ENCODE data around the gene KRT13. TPM values are rescaled to one million over a fixed set of nuclear protein-coding genes. Genes with fewer than 3 reads are reported as not detected.
A peak's percentile ranks its signal among the peaks of the same experiment; 100 is the strongest.

The KRT13 gene
- total and polyA plus RNA-seq, 2 of the 4 experiments (the other 2 are of a cell fraction), result 0.18 to 0.56 TPM

DNA sequence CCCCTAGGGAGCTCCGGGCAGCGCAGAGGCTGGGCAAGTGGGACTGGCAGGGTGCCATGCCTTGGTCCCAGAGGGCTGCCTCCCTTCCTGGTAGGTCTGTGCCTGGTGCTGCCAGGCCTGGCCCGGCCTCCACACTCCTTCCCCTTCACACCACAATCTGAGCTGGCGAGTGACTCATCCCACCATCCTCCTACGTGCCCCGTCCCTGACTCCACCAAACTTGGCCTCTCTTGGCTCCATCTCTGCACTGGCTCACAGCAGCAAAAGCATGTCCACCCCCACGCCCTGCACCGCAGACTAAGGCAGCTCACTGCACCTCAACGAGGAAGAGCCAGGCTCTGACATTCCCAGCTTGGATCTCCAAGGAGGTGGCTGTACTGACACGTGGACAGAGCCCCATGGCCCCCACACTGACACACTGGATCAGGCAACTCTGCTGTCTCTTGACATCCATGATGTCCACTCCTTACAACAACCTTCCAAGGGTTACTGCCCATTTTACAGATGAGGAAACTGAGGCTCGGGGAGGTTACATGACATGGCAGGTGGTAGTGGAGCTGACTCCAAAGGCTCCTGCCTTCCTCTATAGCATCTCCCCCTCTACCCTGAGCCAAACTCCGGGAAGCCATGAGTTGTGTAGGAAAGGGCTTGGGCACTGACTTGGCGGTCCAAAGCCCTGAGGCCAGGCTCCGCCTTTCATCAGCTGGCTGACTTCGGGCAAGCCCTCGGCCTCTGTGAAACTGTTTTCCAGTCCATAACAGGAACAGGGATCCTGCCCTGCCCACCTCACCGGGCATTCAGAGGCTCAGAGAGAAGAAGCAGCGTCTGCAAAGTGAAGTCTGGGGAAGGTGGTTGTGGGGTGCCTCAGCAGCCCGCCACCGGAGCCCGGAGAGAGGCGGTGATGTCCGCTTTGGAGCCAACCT, 42.8 kb upstream of the KRT13 start:
- H3K79me1 ChIP-seq (ENCODE audit: low read depth in 1 of 2, low read length in 2 of 2), result no peaks in the 10 kb centered on the region
- H3K4ac ChIP-seq (ENCODE audit: low read depth, low read length), result peak overlapping the region; percentile 99
- CTCF ChIA-PET, result interaction anchor here (0.6 to 3.9 kb wide), 36 partner anchors 10 to 729 kb away, joined by 3 to 49 read pairs (median 4); partner anchors contain the start of genes KRT15 and KRT9
- H3K4me3 ChIP-seq (ENCODE audit: insufficient read depth, low read depth, low read length), result no peak overlapping the region
- H2AK9ac ChIP-seq (replicated peaks; ENCODE audit: low read depth, low read length, poor library complexity), result peak overlapping the region; percentile 100
- DNase-seq (peak; percentile 98), ATAC-seq (ENCODE audit: low read depth) (peak; percentile 79)
- H3K4me2 ChIP-seq (ENCODE audit: low read depth, low read length), result 0 out of 2 replicates have a peak overlapping the region, but pooled peaks have one; percentile 5
- H3K27ac ChIP-seq (ENCODE audit: insufficient read depth, low read length), result peak overlapping the region; percentile 72
- peak overlapping the region; percentile 67 for H3K56ac ChIP-seq (ENCODE audit: extremely low read depth, insufficient read depth, low read length)
- H3K36me3 ChIP-seq (ENCODE audit: control insufficient read depth, insufficient read depth, low read length), result no peaks in the 10 kb centered on the region
- WGBS, 2 experiments (ENCODE audit: extremely low coverage in 2 of 2, insufficient read length in 1 of 2), result 31% methylated on average over 13 of the region's 23 CpGs; no CpG with 5 or more reads in 1 of the 2 experiments
- peaks cover 12% of the 10 kb centered on the region for H3K9me1 ChIP-seq (ENCODE audit: insufficient read depth, low read length)
- H3K27me3 ChIP-seq (ENCODE audit: control insufficient read depth, insufficient read depth, low read length), result no peaks in the 10 kb centered on the region
- H3K9me3 ChIP-seq (ENCODE audit: control insufficient read depth, insufficient read depth, low read length), result peaks cover 4% of the 10 kb centered on the region
- H2AK5ac ChIP-seq (ENCODE audit: low read depth, low read length), result peak overlapping the region; percentile 100
- peak overlapping the region; percentile 94 to 97 for H4K8ac ChIP-seq (ENCODE audit: low read depth in 2 of 2, low read length in 2 of 2)
- H3K9ac ChIP-seq (ENCODE audit: low read depth, low read length), result peak overlapping the region; percentile 2; the same call in 1 of the 2 replicates
- POLR2A ChIA-PET (ENCODE audit: unreplicated experiment), result no interaction called here
- BruUV-seq (replicated peaks), result no TSS peak
- peak overlapping the region; percentile 93 for H3K14ac ChIP-seq (replicated peaks; ENCODE audit: low read depth, low read length)
- peaks cover 21% of the 10 kb centered on the region for H3K4me1 ChIP-seq (ENCODE audit: control insufficient read depth, insufficient read depth, low read length)
- peak overlapping the region; percentile 97 for H2BK5ac ChIP-seq (ENCODE audit: low read depth, low read length, poor library complexity, severe bottlenecking)
- dilution Hi-C loops (cut with HindIII; ENCODE audit: low sequenced_read_pairs, unreplicated experiment) (no loop called here), intact Hi-C loops (cut with micrococcal nuclease) (loop anchor here (1.0 to 5.0 kb wide), 5 partner anchors 219 to 901 kb away; partner anchors contain the start of genes KRTAP2-3 and SMARCE1), in situ Hi-C loops (cut with MboI; ENCODE audit: low sequenced_read_pairs) (loop anchor here (5.0 kb wide), 1 partner anchor 641 kb away; no protein-coding TSS in a partner anchor)
- H2BK120ac ChIP-seq (ENCODE audit: low read depth, low read length), result peak overlapping the region; percentile 97
- H2BK20ac ChIP-seq (ENCODE audit: low read depth, low read length), result peak overlapping the region; percentile 97
- H4K20me1 ChIP-seq (ENCODE audit: insufficient read depth, low read length), result no peaks in the 10 kb centered on the region
- peak overlapping the region; percentile 87 for H4K5ac ChIP-seq (ENCODE audit: low read depth, low read length)
- H3K18ac ChIP-seq (ENCODE audit: low read depth, low read length), result peak overlapping the region; percentile 62
- H3K23ac ChIP-seq (ENCODE audit: low read depth, low read length), result peak overlapping the region; percentile 89
- H2AFZ ChIP-seq (replicated peaks; ENCODE audit: low read length, poor library complexity), result peak overlapping the region; percentile 88
- H2BK15ac ChIP-seq (ENCODE audit: low read depth, low read length), result peak overlapping the region; percentile 98; the same call in 2 of the 3 replicates
- H4K91ac ChIP-seq (ENCODE audit: insufficient read depth, low read depth, low read length), result peak overlapping the region; percentile 99
- TF ChIP-seq MAZ (IDR thresholded peaks at IDR 0.05; ENCODE audit: borderline replicate concordance, low read depth, low read length), result peak; percentile 56; the same call in 1 of the 2 replicates
- peak; percentile 72; the same call in 1 of the 2 replicates for TF ChIP-seq MXI1 (IDR thresholded peaks at IDR 0.05; ENCODE audit: borderline replicate concordance, low read depth, low read length)
- TF ChIP-seq CHD1 (IDR thresholded peaks at IDR 0.05; ENCODE audit: low read depth, low read length), result 0 out of 2 replicates have a peak, but pooled peaks have one; percentile 81
- TF ChIP-seq MAFK (IDR thresholded peaks at IDR 0.05; ENCODE audit: low read depth, low read length), result no peak
- peak; percentile 45 for TF ChIP-seq RAD21 (IDR thresholded peaks at IDR 0.05; ENCODE audit: low read length)
- TF ChIP-seq, protein P1, sequence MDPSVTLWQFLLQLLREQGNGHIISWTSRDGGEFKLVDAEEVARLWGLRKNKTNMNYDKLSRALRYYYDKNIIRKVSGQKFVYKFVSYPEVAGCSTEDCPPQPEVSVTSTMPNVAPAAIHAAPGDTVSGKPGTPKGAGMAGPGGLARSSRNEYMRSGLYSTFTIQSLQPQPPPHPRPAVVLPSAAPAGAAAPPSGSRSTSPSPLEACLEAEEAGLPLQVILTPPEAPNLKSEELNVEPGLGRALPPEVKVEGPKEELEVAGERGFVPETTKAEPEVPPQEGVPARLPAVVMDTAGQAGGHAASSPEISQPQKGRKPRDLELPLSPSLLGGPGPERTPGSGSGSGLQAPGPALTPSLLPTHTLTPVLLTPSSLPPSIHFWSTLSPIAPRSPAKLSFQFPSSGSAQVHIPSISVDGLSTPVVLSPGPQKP (IDR thresholded peaks at IDR 0.05; ENCODE audit: borderline replicate concordance, low read depth, low read length), result no peak
- 0 out of 2 replicates have a peak, but pooled peaks have one; percentile 11 for TF ChIP-seq POLR2A (IDR thresholded peaks at IDR 0.05; ENCODE audit: low read depth, low read length)
- TF ChIP-seq RFX5 (IDR thresholded peaks at IDR 0.05; ENCODE audit: low read depth, low read length), result no peak
- TF ChIP-seq BHLHE40 (IDR thresholded peaks at IDR 0.05; ENCODE audit: low read depth, low read length), result peak; percentile 63; the same call in 1 of the 2 replicates
- no peak for TF ChIP-seq CEBPB (IDR thresholded peaks at IDR 0.05; ENCODE audit: low read depth, low read length)
- peak; percentile 32 for TF ChIP-seq SMC3 (IDR thresholded peaks at IDR 0.05; ENCODE audit: low read depth, low read length)
- no peak for TF ChIP-seq CTCF (conservative IDR thresholded peaks at IDR 0.05; ENCODE audit: low read depth, low read length)
- TF ChIP-seq FOS (IDR thresholded peaks at IDR 0.05; ENCODE audit: low read depth, low read length), result peak; percentile 93
- no peak for TF ChIP-seq NFE2L2 (IDR thresholded peaks at IDR 0.05; ENCODE audit: low read depth, low read length)

Measured in IMR-90 (cell line).